ENCODE measurements around the gene SORBS2.

DNA sequence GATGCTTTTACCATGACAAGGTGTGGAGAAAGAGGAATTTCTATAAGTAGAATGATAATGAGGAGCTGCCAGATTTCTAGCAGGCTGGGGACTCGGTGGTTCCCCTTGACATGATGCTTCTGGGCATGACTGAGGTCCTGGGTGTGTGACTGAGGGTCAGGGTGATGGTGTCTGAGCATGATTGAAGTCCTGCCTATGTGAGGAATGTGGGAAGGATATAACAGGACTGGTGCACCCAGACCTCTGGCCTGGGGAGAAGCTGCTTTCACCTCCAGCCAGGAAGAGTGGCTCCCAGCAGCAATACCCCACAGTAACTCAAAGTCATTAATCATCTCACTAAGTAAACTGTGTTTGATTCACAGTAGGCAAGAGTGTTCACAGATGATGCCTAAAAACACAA is 17.4 kb downstream of the SORBS2 start:
- TF ChIP-seq CTCF (IDR thresholded peaks at IDR 0.05) (no peak), POLR2A (IDR thresholded peaks at IDR 0.05) (no peak), EP300 (IDR thresholded peaks at IDR 0.05) (no peak)

All from tibial nerve (tissue), 4 donors.